Measurements from ENCODE around the gene FDXR. TPM values are rescaled to one million over a fixed set of nuclear protein-coding genes. Genes with fewer than 3 reads are reported as not detected.

FDXR gene
- polyA plus RNA-seq, 4 donors: 4.3 to 11.3 (median 6.1) TPM

DNA sequence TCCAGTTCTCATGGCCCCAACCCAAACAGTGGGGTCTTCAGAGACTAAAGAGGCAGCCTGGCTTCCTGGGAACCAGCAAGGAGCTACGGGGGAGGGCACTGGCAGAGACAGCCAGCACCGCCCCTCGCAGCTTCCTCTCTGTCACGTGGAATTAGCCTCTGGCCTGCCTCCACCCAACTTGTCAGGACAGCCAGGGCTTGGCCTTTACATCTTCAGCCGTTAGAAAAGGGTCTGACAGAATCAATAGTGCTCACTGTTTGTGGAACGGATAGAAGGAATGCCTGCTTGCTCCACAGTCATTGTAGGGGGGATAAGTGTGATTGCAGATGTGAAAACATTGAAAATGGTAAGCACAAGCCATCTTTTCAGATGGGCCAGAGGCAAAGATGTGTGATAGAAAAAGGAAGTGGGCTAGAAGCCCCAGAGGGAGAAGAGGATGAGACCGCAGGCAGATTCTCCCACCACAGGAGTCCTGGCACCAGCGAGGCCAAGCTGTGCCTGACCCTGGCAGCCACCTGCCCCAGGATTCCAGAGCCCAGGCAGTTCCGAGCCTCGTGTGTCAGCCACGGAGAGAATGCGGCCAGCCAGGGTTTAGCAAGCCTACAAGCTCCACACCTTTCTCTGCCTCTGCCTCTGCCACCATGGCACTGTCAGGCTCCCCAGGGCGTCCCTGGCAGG is 31.7 kb downstream of the FDXR start:
- no peak for DNase-seq (ENCODE audit: low read depth in 4 of 4, low spot score in 3 of 4)

DNA sequence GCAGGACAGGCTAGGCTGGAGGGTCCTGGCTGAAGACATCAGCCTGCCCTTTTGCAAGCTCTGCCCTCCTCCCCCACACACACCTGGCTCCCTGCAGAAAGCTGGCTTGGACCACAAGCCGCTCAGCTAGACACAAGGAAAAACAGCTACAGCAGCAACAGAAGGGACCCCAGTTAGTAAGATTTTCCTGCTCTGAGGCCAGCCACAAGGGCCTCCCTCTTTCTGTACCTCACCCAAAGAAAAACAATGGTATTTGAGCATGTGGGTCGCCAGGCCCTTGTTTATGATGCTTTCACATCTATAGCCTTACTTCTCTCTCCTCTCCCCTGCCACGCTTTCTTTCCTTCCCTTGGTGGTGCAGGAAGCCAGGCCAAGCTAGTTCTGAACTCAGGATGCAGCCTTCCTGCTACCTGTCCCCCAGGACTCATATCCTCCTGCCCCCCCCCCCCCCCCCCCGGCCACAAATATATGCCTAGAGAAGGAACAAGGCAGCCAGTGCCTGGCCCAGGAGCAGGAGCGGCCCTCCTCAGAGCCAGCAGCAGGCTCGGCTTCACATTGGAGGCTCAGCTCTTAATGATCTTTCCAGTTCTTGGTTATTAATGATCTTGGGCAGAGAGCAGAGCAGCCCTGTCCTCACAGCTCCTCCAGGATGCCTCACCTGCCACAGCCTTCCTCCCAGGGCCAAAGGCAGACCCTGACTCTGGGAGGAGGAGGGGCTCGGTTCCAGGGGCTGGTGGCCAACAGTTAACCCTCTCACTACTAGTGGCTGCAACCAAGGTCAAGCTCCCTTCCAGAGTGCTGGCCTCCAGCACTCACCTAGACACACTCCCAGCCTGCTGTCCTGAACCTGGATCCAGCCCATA is 32.6 kb downstream of the FDXR start:
- DNase-seq (ENCODE audit: low read depth in 4 of 4, low spot score in 3 of 4): no peak

- DNase-seq (ENCODE audit: low read depth in 4 of 4, low spot score in 3 of 4): no peak
These were observed 34.5 kb downstream of the FDXR start for GRCh38 chr17:74838274-74838673.

GRCh38 chr17:74836691-74837467 is 35.9 kb downstream of the FDXR start:
- DNase-seq (ENCODE audit: low read depth in 4 of 4, low spot score in 3 of 4): no peak

- no peak for DNase-seq (ENCODE audit: low read depth in 4 of 4, low spot score in 3 of 4)
These were observed 36.6 kb downstream of the FDXR start for GRCh38 chr17:74836191-74836590.

DNA sequence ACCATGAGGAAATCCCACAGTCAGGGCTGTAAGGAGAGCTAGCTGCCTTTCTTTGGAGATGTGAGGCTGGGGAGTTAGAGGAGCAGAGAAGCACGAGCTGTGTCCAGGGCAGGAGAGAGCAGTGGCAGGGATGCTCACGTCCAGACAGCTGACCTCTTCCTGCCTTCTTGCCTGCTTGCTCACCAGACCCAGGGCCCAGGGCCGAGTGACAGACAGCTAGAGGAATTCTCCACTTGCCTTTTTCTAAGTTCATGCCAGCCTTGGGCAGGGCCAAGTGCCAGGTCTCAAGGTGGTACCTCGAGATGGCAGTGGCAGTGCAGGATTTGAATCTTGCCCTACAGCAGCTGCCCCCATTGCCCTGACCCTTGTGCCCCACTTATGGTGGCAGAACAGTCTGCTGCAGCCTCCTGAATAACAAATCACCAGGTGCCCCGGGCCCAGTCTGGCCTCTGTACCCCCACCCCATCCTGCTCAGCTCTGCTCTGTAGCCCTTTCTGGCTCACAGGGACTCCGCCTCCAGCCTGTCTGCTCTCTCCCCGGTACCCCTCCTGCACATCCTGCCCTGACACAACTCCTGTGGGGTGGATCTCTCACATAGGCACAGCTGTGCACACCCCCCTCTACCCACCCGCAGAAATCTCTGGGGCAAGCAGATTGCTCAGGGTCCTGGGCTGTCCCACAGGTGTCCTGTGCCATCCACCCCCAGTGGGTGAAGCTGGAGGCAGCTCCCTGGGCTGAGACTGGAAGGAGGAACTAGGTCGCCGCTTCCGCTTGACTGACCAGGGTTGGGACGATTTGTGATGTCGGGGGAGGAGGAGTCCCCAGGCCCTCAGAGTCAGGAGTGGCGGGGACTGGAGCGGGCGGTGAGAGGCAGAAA is 39.1 kb downstream of the FDXR start:
- DNase-seq (ENCODE audit: low read depth in 4 of 4, low spot score in 3 of 4): no peak

- DNase-seq (ENCODE audit: low read depth in 4 of 4, low spot score in 3 of 4): no peak
These were observed 40.4 kb downstream of the FDXR start for GRCh38 chr17:74832421-74832820.

DNA sequence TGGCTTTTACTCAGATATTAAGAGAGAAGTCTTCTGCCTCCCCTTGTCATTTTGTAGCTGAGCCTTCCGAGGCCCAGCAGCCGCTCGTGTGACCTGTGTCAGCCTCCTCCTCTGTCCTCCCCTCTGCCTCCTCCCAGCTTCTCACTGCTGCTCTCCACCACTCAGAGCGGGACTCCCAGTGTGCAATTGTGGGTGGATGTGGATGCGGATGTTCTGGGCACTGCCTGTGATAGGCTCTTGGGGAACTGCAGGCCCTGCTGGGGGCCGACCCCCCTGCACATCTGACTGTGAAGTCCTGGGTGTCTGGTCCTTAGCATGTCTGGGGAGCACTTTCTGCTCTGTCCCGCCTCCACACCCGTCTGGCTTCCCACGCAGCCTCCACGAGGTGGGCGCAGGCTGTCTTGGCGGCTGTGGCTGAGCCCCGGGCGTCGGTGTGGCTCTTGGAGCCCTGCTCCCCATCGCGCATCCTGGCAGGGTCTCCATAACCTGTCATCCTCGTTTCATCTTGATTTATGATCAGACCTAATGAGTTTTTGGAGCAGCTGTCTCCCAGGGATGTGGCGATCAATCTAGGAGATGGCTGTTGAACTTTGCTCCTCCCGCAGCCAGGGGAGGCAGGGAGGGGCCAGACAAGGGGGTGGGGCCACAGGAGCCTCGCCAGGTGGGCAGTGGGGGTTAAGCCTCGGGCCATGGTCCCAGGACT is 41.2 kb downstream of the FDXR start:
- DNase-seq (ENCODE audit: low read depth in 4 of 4, low spot score in 3 of 4): no peak

DNA sequence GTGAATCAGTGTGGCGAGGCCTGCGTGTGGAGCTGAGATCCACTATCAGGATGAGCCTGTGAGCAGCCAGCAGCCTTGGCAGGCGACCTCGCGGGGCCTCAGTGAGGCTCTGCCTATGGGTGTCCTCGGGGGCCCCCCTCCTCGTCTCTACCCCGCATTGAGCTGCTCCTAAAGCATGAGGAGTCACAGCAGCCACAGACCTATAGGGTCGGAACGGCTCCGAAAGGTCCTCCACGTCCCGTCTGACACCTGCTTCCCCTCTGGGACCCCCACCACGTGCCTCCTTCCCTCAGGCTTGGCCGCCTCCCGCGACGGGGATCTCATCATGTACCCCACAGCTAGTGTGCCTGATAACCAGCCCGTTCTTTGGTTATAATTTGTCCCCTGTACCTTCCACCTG is 41.9 kb downstream of the FDXR start:
- no peak for DNase-seq (ENCODE audit: low read depth in 4 of 4, low spot score in 3 of 4)

GRCh38 chr17:74827800-74828199 is 45.0 kb downstream of the FDXR start:
- DNase-seq (ENCODE audit: low read depth in 4 of 4, low spot score in 3 of 4): no peak

GRCh38 chr17:74825952-74826719 is 46.7 kb downstream of the FDXR start:
- no peak for DNase-seq (ENCODE audit: low read depth in 4 of 4, low spot score in 3 of 4)

DNA sequence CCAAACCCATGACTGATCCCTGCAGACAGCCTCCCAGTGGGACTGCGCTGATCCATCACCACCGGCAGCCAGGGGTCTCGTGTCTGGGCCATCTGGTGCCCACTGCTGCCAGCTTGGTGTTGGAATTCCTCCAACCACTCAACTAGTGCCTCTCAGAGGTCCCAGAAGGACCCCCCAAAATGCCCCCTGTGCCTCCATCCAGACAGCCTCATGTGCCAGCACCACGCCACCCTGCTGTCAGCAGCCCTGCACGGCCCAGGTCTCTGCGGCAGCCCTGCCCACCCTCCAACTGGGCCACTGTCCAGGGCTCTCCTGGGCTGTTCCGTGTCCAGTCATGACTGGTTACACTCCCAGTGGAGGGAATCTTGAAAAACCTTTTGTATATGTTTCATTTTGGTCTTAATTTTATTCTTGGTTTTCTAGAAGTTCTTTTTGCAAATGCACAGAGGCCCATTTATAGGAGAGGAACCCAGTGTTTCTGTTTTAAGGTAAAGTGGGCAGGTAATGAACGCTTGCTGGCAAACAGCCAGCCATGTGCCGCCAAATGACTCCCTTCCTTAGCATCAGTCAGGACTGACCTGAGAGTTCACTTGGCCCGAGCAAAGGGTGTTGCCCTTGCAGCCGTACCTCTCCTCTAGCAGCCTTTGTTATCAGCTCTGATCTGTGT is 47.7 kb downstream of the FDXR start:
- no peak for DNase-seq (ENCODE audit: low read depth in 4 of 4, low spot score in 3 of 4)

DNA sequence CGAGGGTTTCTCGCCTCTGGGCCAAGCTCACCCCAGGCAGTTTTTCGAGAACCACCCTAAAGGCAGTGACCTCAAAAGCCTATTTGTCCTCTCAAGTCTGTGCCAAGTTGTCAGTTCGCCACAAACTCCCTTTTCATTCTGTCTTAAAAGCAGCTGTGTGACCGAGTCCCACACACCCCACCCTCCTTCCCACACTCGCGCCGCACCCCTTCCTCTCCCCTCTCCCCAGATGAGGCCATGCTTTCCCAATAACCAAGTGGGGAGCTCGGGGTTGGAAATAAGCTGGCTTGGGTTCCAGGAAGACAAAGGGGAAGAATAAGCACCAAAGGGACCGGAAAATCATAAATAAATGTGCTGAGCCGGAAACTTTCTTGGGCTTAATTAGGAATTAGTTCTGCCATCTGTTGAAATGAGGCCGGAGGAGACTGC is 49.8 kb downstream of the FDXR start:
- DNase-seq (ENCODE audit: low read depth in 4 of 4, low spot score in 3 of 4): no peak

DNA sequence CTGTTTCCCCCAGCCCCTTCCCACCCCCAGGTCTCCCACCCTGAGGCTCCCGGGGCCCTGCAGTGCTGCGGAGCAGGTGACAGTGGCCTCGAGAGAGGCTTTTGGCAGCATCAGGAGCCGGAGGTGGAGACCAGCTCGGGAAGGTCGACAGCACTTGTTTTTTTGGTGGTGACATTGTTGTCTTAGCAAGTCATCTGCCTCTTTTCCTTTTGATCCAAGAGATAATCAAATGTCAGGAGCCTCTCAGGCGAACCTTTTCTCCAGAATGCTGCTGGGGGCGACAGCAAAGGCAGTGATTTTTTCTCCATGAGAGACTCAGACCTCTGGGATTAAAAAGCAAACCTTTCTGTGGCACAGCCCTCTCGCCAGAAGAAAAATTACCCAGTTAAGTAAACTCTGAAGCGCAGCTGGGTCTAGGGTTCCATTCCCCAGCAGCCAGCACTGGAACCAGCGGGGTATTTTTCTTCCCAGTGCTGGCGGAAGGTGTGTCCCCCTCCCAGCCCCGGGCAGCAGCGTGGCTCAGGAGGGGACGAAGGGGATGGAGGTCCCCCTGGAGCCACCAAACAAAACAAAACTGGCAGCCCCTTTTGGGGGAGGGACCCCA is 50.4 kb downstream of the FDXR start:
- DNase-seq (ENCODE audit: low read depth in 4 of 4, low spot score in 3 of 4): no peak

GRCh38 chr17:74821655-74822334 is 51.0 kb downstream of the FDXR start:
- DNase-seq (ENCODE audit: low read depth in 4 of 4, low spot score in 3 of 4): no peak

DNA sequence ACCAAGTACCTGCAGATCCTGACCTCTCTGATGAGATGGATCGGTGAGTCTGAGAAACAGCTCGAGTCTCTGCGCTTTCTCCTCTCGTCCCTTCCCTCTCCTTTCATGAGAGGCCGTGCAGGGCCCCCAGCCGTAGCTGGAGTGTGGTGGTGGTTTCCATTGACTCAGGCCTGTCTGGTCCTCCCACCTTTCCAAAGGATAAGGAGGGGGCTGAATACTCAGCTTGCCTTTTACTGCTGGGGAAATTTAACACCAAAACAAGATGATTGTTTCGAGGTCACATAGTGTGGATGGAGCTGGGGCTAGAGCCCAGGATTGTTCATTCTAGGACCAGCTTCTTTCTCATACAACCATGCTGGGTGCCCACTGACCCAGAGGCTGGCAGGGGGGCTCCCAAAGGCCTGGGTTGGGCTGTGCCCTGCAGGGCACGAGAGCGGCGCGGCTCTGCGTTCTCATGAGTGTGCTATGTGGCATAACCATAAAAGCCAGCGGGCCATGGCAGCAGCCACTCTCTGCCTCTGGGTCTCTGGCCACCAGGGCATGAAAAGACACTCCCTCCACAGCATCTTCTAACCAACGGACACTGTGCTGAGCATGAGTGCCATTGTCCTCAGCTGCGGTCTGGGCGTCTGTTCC is 52.9 kb downstream of the FDXR start:
- no peak for DNase-seq (ENCODE audit: low read depth in 4 of 4, low spot score in 3 of 4)

Measured in left renal pelvis (tissue), 4 donors.